Karpas-422 (cell line): ENCODE measurements around the gene TLE1. TPM values are rescaled to one million over a fixed set of nuclear protein-coding genes. Genes with fewer than 3 reads are reported as not detected.

Experiments
- DNase-seq: peaks from one replicate; pipeline ENCODE4 v3.0.0-alpha.2; 2015
- H2AFZ ChIP-seq: fragments of 200-600 bp; sonication (generic); 2 replicates; pipeline ENCODE4 v1.6.1; 2014; ENCODE audit warnings: antibody characterized with exemption, low read length, mixed read lengths
- H3K27ac ChIP-seq: fragments of 200-600 bp; sonication (generic); 2 replicates; pipeline ENCODE4 v1.5.1; 2014; ENCODE audit warnings: mild to moderate bottlenecking, low read length, moderate library complexity
- H3K27me3 ChIP-seq: fragments of 200-600 bp; sonication (generic); 2 replicates; pipeline ENCODE4 v1.6.1; 2014; ENCODE audit warnings: low read length, mixed read lengths
- H3K36me3 ChIP-seq: fragments of 200-600 bp; sonication (generic); 2 replicates; pipeline ENCODE4 v1.6.1; 2014; ENCODE audit warnings: low read length, mixed read lengths; ENCODE audit not compliant: insufficient read depth
- H3K4me1 ChIP-seq: fragments of 200-600 bp; sonication (generic); 2 replicates; pipeline ENCODE4 v1.6.1; 2014; ENCODE audit warnings: mild to moderate bottlenecking, low read length, mixed read lengths
- H3K4me2 ChIP-seq: fragments of 200-600 bp; sonication (generic); 2 replicates; pipeline ENCODE4 v1.6.1; 2014; ENCODE audit warnings: low read length, low read depth, mild to moderate bottlenecking; ENCODE audit not compliant: poor library complexity, severe bottlenecking
- H3K4me3 ChIP-seq: fragments of 200-600 bp; sonication (generic); 2 replicates; pipeline ENCODE4 v1.5.1; 2014; ENCODE audit warnings: mild to moderate bottlenecking, antibody characterized with exemption, low read length, mixed read lengths
- H3K79me2 ChIP-seq: fragments of 200-600 bp; sonication (generic); 2 replicates; pipeline ENCODE4 v1.6.1; 2014; ENCODE audit warnings: mild to moderate bottlenecking, low read length, mixed read lengths
- H3K9ac ChIP-seq: fragments of 200-600 bp; sonication (generic); 2 replicates; pipeline ENCODE4 v1.6.0; 2014; ENCODE audit warnings: low read length
- H3K9me2 ChIP-seq: fragments of 200-600 bp; sonication (generic), shearing (Covaris generic); replicated peaks from 2 replicates; pipeline ENCODE4 v1.6.0; 2014; ENCODE audit warnings: mild to moderate bottlenecking, low read length, moderate library complexity; ENCODE audit not compliant: insufficient read depth
- H3K9me3 ChIP-seq: fragments of 300-700, 200-600 bp; sonication (generic); 2 replicates; pipeline ENCODE4 v1.6.1; 2014; ENCODE audit warnings: low read length, mixed read lengths
- H4K20me1 ChIP-seq: fragments of 200-600 bp; sonication (generic); 2 replicates; pipeline ENCODE4 v1.6.1; 2014; ENCODE audit warnings: mild to moderate bottlenecking, antibody characterized with exemption, low read length, low read depth; ENCODE audit not compliant: insufficient read depth
- total RNA-seq: library from RNA; depleted of rRNA; stranded (reverse); fragments of >200 nt; shearing (Covaris generic); gene quantifications from 2 replicates; pipeline ENCODE4 v1.2.3, GENCODE V29; 2014; ENCODE audit warnings: low replicate concordance

The TLE1 gene
- total RNA-seq, 1 experiment from 2014 or later: not detected

GRCh38 chr9:81619353-81620001 is 69.9 kb downstream of the TLE1 start:
- Histone ChIP-seq H3K36me3 (no peaks in the 10 kb centered on the region), H3K9ac (no peak overlapping the region), H3K79me2 (no peaks in the 10 kb centered on the region), H3K4me3 (no peak overlapping the region), H2AFZ (no peak overlapping the region), H3K27me3 (no peaks in the 10 kb centered on the region), H3K9me2 (no peaks in the 10 kb centered on the region), H3K27ac (no peak overlapping the region), H4K20me1 (no peaks in the 10 kb centered on the region), H3K9me3 (peaks cover 7% of the 10 kb centered on the region), H3K4me1 (peaks cover 9% of the 10 kb centered on the region), H3K4me2 (peak overlapping the region; percentile 9)
- DNase-seq: no peak

DNA sequence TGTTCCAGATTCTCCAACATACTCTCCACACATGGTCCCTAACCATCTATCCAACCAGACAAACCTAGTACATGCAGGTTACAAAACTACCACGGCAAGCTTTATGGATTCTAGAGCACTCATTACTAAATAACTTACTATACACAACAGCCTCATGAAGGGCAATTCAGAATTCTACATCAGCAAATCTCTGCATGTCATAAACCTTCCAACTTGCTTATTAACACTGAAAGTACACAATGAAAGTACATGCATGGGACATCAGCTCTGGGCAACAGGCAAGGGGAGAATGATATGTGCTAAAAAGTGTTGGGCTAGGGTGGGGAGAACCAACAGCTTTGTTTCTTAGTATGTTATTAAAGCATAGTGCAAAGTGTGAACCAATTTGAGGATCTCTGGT is 70.4 kb downstream of the TLE1 start:
- H3K36me3 ChIP-seq: no peaks in the 10 kb centered on the region
- H3K9me3 ChIP-seq: peaks cover 9% of the 10 kb centered on the region
- H3K9ac ChIP-seq: no peak overlapping the region
- H2AFZ ChIP-seq: no peak overlapping the region
- DNase-seq: no peak
- no peak overlapping the region for H3K4me2 ChIP-seq
- H3K9me2 ChIP-seq: no peaks in the 10 kb centered on the region
- H3K79me2 ChIP-seq: no peaks in the 10 kb centered on the region
- peaks cover 9% of the 10 kb centered on the region for H3K4me1 ChIP-seq
- no peaks in the 10 kb centered on the region for H3K27me3 ChIP-seq
- no peak overlapping the region for H3K4me3 ChIP-seq
- no peak overlapping the region for H3K27ac ChIP-seq
- H4K20me1 ChIP-seq: no peaks in the 10 kb centered on the region

- Histone ChIP-seq H3K9me2 (no peaks in the 10 kb centered on the region), H3K36me3 (no peaks in the 10 kb centered on the region), H3K27me3 (no peaks in the 10 kb centered on the region), H3K4me3 (no peak overlapping the region), H4K20me1 (no peaks in the 10 kb centered on the region), H3K9ac (no peak overlapping the region), H3K9me3 (peaks cover 11% of the 10 kb centered on the region), H3K27ac (no peak overlapping the region), H3K4me1 (peaks cover 9% of the 10 kb centered on the region), H3K4me2 (no peak overlapping the region), H2AFZ (no peak overlapping the region), H3K79me2 (no peaks in the 10 kb centered on the region)
- no peak for DNase-seq
Measured at GRCh38 chr9:81616141-81616540, 73.2 kb downstream of the TLE1 start.

GRCh38 chr9:81614335-81614734 is 75.0 kb downstream of the TLE1 start:
- Histone ChIP-seq H2AFZ (no peak overlapping the region), H3K36me3 (no peaks in the 10 kb centered on the region), H3K79me2 (no peaks in the 10 kb centered on the region), H3K4me1 (no peaks in the 10 kb centered on the region), H3K9ac (no peak overlapping the region), H4K20me1 (no peaks in the 10 kb centered on the region), H3K9me3 (peaks cover 14% of the 10 kb centered on the region), H3K9me2 (no peaks in the 10 kb centered on the region), H3K4me2 (no peak overlapping the region), H3K4me3 (no peak overlapping the region), H3K27me3 (no peaks in the 10 kb centered on the region), H3K27ac (no peak overlapping the region)
- DNase-seq: no peak

DNA sequence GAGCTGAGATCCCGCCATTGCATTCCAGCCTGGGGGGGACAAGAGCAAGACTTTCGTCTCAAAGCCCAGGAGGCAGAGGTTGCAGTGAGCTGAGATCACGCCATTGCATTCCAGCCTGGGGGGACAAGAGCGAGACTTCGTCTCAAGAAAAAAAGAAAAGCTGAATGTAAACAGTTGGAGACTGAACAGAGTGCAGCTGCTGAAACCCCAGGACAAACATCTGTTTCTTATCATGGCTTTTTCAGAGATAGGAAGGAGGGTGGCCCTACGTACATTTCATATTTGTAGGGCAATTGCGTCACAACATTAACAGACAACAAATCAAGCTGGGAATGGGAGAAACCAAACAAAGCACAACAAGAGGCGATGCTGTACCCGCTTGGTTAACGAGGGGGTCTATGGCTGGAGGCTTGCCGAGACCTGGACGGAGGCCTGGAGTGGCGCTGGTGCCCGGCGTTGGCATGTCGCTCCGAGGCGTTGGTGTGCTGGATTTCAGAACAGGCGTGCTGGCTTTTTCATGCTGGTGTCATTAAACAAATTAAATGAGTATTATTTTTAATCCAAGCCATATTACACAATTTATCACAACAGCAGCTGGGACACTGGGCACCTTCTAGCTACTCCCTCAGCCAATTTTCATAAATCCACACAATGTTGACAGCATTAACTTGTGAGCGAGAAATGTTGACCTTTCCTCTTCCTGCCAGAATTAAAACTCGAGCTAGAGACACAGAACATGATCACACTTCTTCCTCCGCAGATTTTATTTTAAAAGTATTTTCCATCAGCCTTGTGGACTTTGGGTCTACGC is 76.1 kb downstream of the TLE1 start:
- Histone ChIP-seq H3K4me1 (no peaks in the 10 kb centered on the region), H3K4me3 (no peak overlapping the region), H2AFZ (no peak overlapping the region), H3K36me3 (no peaks in the 10 kb centered on the region), H3K27ac (no peak overlapping the region), H3K9ac (no peak overlapping the region), H3K9me3 (peaks cover 14% of the 10 kb centered on the region), H3K79me2 (no peaks in the 10 kb centered on the region), H3K9me2 (no peaks in the 10 kb centered on the region), H4K20me1 (no peaks in the 10 kb centered on the region), H3K4me2 (no peak overlapping the region), H3K27me3 (no peaks in the 10 kb centered on the region)
- no peak for DNase-seq

DNA sequence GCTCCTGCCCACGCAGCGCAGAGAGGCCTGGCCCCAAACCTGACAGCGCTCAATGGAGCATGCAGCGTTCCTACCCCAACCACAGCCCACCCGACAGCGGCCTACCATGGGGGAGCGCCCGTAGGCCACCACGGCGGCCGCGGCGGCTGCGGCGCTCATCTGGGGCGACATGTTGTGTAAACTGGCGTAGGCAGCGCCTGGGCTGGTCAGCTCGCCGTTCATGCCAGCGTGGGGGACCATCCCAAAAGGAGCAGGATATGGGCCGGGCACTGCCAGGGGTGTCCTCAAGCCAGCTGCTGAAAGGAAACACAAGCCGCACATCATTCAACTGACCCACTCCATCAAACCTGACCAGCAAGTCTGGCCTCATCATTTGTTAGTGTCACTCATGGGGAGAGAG is 77.7 kb downstream of the TLE1 start:
- peaks cover 18% of the 10 kb centered on the region for H3K9me3 ChIP-seq
- H2AFZ ChIP-seq: no peak overlapping the region
- DNase-seq: no peak
- no peaks in the 10 kb centered on the region for H4K20me1 ChIP-seq
- H3K4me1 ChIP-seq: no peaks in the 10 kb centered on the region
- H3K4me2 ChIP-seq: no peak overlapping the region
- H3K9ac ChIP-seq: no peak overlapping the region
- H3K4me3 ChIP-seq: no peak overlapping the region
- H3K79me2 ChIP-seq: no peaks in the 10 kb centered on the region
- H3K27ac ChIP-seq: no peak overlapping the region
- no peaks in the 10 kb centered on the region for H3K36me3 ChIP-seq
- no peaks in the 10 kb centered on the region for H3K27me3 ChIP-seq
- H3K9me2 ChIP-seq: no peaks in the 10 kb centered on the region

DNA sequence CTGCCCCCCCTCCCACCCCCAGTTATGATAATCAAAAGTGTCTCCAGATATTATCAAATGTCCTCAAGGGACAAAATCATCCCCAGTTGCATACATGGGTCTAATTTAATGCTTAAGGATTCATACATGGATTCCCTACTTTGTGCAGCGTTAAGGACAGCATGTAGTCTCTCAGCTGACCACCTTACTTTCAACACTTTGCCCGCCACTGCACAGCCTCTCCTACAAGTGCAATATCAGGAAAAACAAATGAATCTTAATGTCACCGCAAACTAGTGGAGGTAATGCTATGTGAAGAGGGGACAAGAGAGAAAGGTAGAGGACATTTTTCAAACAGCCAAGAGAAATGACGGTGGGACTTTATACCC is 78.6 kb downstream of the TLE1 start:
- H3K4me2 ChIP-seq: no peak overlapping the region
- H3K9me3 ChIP-seq: peaks cover 16% of the 10 kb centered on the region
- no peaks in the 10 kb centered on the region for H3K36me3 ChIP-seq
- no peak overlapping the region for H3K9ac ChIP-seq
- H3K27me3 ChIP-seq: no peaks in the 10 kb centered on the region
- no peaks in the 10 kb centered on the region for H3K79me2 ChIP-seq
- H3K4me3 ChIP-seq: no peak overlapping the region
- no peaks in the 10 kb centered on the region for H3K4me1 ChIP-seq
- no peak overlapping the region for H2AFZ ChIP-seq
- no peaks in the 10 kb centered on the region for H3K9me2 ChIP-seq
- no peak overlapping the region for H3K27ac ChIP-seq
- H4K20me1 ChIP-seq: no peaks in the 10 kb centered on the region
- DNase-seq: no peak

- H3K27ac ChIP-seq: no peak overlapping the region
- H3K4me3 ChIP-seq: no peak overlapping the region
Measured at GRCh38 chr9:81609782-81610739, 79.3 kb downstream of the TLE1 start.

More at GRCh38 chr9:81609782-81610739, 79.3 kb downstream of the TLE1 start:
- Histone ChIP-seq H3K4me1 (no peaks in the 10 kb centered on the region), H4K20me1 (no peaks in the 10 kb centered on the region), H3K27me3 (no peaks in the 10 kb centered on the region), H3K9me3 (peaks cover 16% of the 10 kb centered on the region), H3K9me2 (no peaks in the 10 kb centered on the region), H3K4me2 (no peak overlapping the region), H3K36me3 (no peaks in the 10 kb centered on the region), H3K79me2 (no peaks in the 10 kb centered on the region), H3K9ac (no peak overlapping the region), H2AFZ (no peak overlapping the region)
- no peak for DNase-seq
